ENCODE measurements around the gene ARHGEF28. TPM values are rescaled to one million over a fixed set of nuclear protein-coding genes. Genes with fewer than 3 reads are reported as not detected.

Gene ARHGEF28
- total RNA-seq, 6 experiments from 2014 or later: 3.0 to 14.9 (median 6.4) TPM

GRCh38 chr5:73828465-73828864 is 202.5 kb downstream of the ARHGEF28 start:
- intact Hi-C loops (cut with DNase I): no loop called here
- Histone ChIP-seq H3K4me1 (peaks cover 0 to 2% (median 0%) of the 10 kb centered on the region in 4 donors), H3K9me3 (no peaks in the 10 kb centered on the region), H3K27me3 (no peaks in the 10 kb centered on the region), H3K27ac (no peak overlapping the region), H3K4me3 (no peak overlapping the region), H3K36me3 (no peaks in the 10 kb centered on the region)
- ATAC-seq (no peak), DNase-seq (no peak)
- no peak for TF ChIP-seq CTCF (IDR thresholded peaks at IDR 0.05)
- no peak for TF ChIP-seq POLR2A (IDR thresholded peaks at IDR 0.05)
- WGBS (ENCODE audit: insufficient coverage, low coverage, low lambda C conversion rate, missing lambda C conversion rate): 80% methylated on average over 2 of the region's 3 CpGs

GRCh38 chr5:73830646-73831045 is 204.7 kb downstream of the ARHGEF28 start:
- WGBS (ENCODE audit: insufficient coverage, low coverage, low lambda C conversion rate, missing lambda C conversion rate): 92% methylated on average over 1 of the region's 1 CpG

GRCh38 chr5:73831066-73831465 is 205.1 kb downstream of the ARHGEF28 start:
- Histone ChIP-seq H3K9me3 (no peaks in the 10 kb centered on the region), H3K4me1 (no peaks in the 10 kb centered on the region), H3K27me3 (no peaks in the 10 kb centered on the region), H3K36me3 (no peaks in the 10 kb centered on the region), H3K27ac (no peak overlapping the region), H3K4me3 (no peak overlapping the region)
- intact Hi-C loops (cut with DNase I): no loop called here
- WGBS (ENCODE audit: insufficient coverage, low coverage, low lambda C conversion rate, missing lambda C conversion rate): 81% methylated on average over 3 of the region's 3 CpGs
- ATAC-seq: no peak
- no peak for TF ChIP-seq CTCF (IDR thresholded peaks at IDR 0.05)
- no peak for TF ChIP-seq POLR2A (IDR thresholded peaks at IDR 0.05)
- DNase-seq: no peak

More at GRCh38 chr5:73830646-73831045, 204.7 kb downstream of the ARHGEF28 start:
- Histone ChIP-seq H3K27me3 (no peaks in the 10 kb centered on the region), H3K4me1 (no peaks in the 10 kb centered on the region), H3K36me3 (no peaks in the 10 kb centered on the region), H3K4me3 (no peak overlapping the region), H3K27ac (no peak overlapping the region), H3K9me3 (no peaks in the 10 kb centered on the region)
- DNase-seq (no peak), ATAC-seq (no peak)
- intact Hi-C loops (cut with DNase I): no loop called here
- TF ChIP-seq CTCF (IDR thresholded peaks at IDR 0.05) (no peak), POLR2A (IDR thresholded peaks at IDR 0.05) (no peak)

- WGBS (ENCODE audit: insufficient coverage, low coverage, low lambda C conversion rate, missing lambda C conversion rate): 83% methylated on average over 1 of the region's 2 CpGs
- DNase-seq (no peak), ATAC-seq (no peak)
- Histone ChIP-seq H3K4me3 (no peak overlapping the region), H3K27me3 (no peaks in the 10 kb centered on the region), H3K4me1 (peaks cover 0 to 4% (median 0%) of the 10 kb centered on the region in 4 donors), H3K36me3 (no peaks in the 10 kb centered on the region), H3K9me3 (no peaks in the 10 kb centered on the region), H3K27ac (no peak overlapping the region)
- no peak for TF ChIP-seq POLR2A (IDR thresholded peaks at IDR 0.05)
- intact Hi-C loops (cut with DNase I): no loop called here
These were observed 208.7 kb downstream of the ARHGEF28 start for GRCh38 chr5:73834693-73835092.

GRCh38 chr5:73835726-73836125 is 209.7 kb downstream of the ARHGEF28 start:
- Histone ChIP-seq H3K4me3 (no peak overlapping the region), H3K4me1 (peaks cover 0 to 4% (median 0%) of the 10 kb centered on the region in 4 donors), H3K9me3 (no peaks in the 10 kb centered on the region), H3K27me3 (no peaks in the 10 kb centered on the region), H3K36me3 (no peaks in the 10 kb centered on the region), H3K27ac (no peak overlapping the region)
- ATAC-seq: no peak
- DNase-seq: no peak
- no peak for TF ChIP-seq POLR2A (IDR thresholded peaks at IDR 0.05)
- TF ChIP-seq CTCF (IDR thresholded peaks at IDR 0.05): no peak
- WGBS (ENCODE audit: insufficient coverage, low coverage, low lambda C conversion rate, missing lambda C conversion rate): 63% methylated on average over 2 of the region's 2 CpGs
- intact Hi-C loops (cut with DNase I): no loop called here

All from right lobe of liver (tissue), 6 donors.